ENCODE results near the gene RIMBP2. TPM values are rescaled to one million over a fixed set of nuclear protein-coding genes. Genes with fewer than 3 reads are reported as not detected.

Gene RIMBP2
- total and polyA plus RNA-seq, 2 experiments from 2014 or later = not detected

DNA sequence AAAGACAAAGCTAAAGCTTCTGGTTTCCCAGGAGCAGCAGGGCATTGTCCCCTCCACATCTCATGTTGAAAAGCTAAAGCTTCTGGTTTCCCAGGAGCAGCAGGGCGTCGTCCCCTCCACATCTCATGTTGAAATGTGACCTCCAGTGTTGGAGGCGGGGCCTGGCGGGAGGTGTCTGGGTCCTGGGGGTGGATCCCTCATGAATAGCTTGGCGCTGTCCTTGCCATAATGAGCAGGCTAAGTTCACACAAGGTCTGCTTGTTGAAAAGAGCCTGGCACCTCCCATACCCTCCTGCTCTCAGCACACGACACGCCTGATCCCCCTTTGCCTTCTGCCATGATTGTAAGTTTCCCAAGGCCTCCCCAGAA lies 254.7 kb downstream of the RIMBP2 start:
- H4K20me1 ChIP-seq (ENCODE audit: insufficient read depth) = no peaks in the 10 kb centered on the region
- 42 to 52% methylated on average over 7 of the region's 7 CpGs for WGBS, 2 experiments (ENCODE audit: low coverage in 1 of 2, low lambda C conversion rate in 2 of 2, missing lambda C conversion rate in 2 of 2)
- no peaks in the 10 kb centered on the region for H3K36me3 ChIP-seq (ENCODE audit: low read depth)
- H3K27me3 ChIP-seq (replicated peaks; ENCODE audit: insufficient read depth) = no peaks in the 10 kb centered on the region
- H2AFZ ChIP-seq = no peak overlapping the region
- no peak for DNase-seq
- in situ Hi-C loops (cut with MboI) = no loop called here
- H3K9ac ChIP-seq = no peak overlapping the region
- H3K27ac ChIP-seq = no peak overlapping the region
- no peaks in the 10 kb centered on the region for H3K9me3 ChIP-seq (ENCODE audit: low read depth)
- TF ChIP-seq EZH2 (IDR thresholded peaks at IDR 0.05; ENCODE audit: insufficient read depth, poor library complexity, severe bottlenecking) (no peak), EZH2phosphoT487 (IDR thresholded peaks at IDR 0.05; ENCODE audit: insufficient read depth, low read depth) (no peak)
- no peaks in the 10 kb centered on the region for H3K79me2 ChIP-seq (ENCODE audit: insufficient read depth)
- H3F3A ChIP-seq (ENCODE audit: insufficient read depth) = no peaks in the 10 kb centered on the region
- H3K4me2 ChIP-seq (ENCODE audit: unreplicated experiment) = no peak overlapping the region
- no peaks in the 10 kb centered on the region for H3K4me1 ChIP-seq (ENCODE audit: insufficient read depth)
- H3K9me2 ChIP-seq (ENCODE audit: insufficient read depth) = no peaks in the 10 kb centered on the region
- no peak overlapping the region for H3K4me3 ChIP-seq

DNA sequence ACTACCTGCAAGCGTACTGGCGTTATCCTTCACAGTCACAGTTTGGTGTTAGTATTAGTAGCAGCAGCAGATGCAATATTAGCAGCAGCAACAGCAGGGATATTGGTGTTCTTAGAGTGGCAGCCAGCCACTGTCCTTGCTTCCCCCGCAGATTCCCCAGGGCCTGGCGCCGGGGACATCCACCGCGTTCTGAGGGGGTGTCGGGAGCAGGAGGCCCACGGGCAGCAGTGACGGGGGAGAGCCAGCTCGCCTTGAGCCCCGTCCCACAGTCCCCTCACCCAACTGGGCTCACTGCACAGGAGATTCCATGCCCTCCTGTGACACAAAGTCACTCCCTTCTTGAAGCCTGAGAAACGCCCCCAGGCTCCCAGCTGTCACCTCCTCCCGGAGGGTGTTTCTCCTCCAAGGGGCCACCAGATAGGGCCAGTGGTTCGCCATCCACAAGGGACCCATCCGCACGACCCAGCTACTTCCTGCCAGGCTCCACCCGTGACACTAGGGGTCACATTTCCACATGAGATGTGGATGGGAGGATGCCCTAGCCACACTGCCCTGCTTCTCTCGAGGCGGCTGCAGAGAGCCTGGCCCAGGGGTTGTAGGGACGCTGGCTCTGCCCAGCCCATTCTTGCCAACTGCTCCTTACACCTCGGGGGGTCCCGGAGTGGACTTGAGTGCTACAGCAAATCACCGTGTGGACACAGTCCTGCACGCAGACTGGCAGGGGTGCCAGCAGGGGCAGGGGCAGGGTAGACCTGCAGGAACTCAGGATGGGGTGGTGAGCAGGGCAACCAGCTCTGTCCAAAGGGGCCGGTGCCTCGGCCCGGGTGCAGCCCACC lies 255.3 kb downstream of the RIMBP2 start:
- H2AFZ ChIP-seq = no peak overlapping the region
- H3K27ac ChIP-seq = no peak overlapping the region
- DNase-seq = no peak
- H4K20me1 ChIP-seq (ENCODE audit: insufficient read depth) = no peaks in the 10 kb centered on the region
- H3K9ac ChIP-seq = no peak overlapping the region
- no peaks in the 10 kb centered on the region for H3K4me1 ChIP-seq (ENCODE audit: insufficient read depth)
- H3K9me3 ChIP-seq (ENCODE audit: low read depth) = no peaks in the 10 kb centered on the region
- H3K27me3 ChIP-seq (replicated peaks; ENCODE audit: insufficient read depth) = no peaks in the 10 kb centered on the region
- in situ Hi-C loops (cut with MboI) = no loop called here
- no peaks in the 10 kb centered on the region for H3K36me3 ChIP-seq (ENCODE audit: low read depth)
- 60% methylated on average over 25 to 28 of the region's 28 CpGs for WGBS, 2 experiments (ENCODE audit: low coverage in 1 of 2, low lambda C conversion rate in 2 of 2, missing lambda C conversion rate in 2 of 2)
- H3K9me2 ChIP-seq (ENCODE audit: insufficient read depth) = no peaks in the 10 kb centered on the region
- H3F3A ChIP-seq (ENCODE audit: insufficient read depth) = no peaks in the 10 kb centered on the region
- H3K4me3 ChIP-seq = no peak overlapping the region
- no peak overlapping the region for H3K4me2 ChIP-seq (ENCODE audit: unreplicated experiment)
- TF ChIP-seq EZH2 (IDR thresholded peaks at IDR 0.05; ENCODE audit: insufficient read depth, poor library complexity, severe bottlenecking) (no peak), EZH2phosphoT487 (IDR thresholded peaks at IDR 0.05; ENCODE audit: insufficient read depth, low read depth) (no peak)
- H3K79me2 ChIP-seq (ENCODE audit: insufficient read depth) = no peaks in the 10 kb centered on the region

DNA sequence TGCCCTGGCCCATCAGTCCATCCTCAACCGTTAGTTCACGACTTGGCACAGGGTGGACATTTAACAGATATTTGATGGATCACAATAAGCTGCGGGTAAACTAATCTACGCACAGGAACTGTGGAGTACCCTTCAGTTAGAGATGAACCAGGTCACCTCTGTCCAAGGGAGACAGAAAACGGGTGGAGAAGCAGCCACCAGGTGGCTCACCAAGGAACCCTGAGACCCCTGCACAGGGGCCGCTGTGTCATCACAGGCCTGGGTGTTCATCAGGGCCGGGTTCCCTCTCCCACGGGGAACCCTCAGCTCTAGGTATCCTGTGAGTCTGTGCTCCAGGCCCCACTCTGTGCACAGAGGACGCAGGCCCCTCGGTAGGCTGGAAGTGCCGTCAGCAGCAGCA lies 256.2 kb downstream of the RIMBP2 start:
- 58 to 61% methylated on average over 11 of the region's 11 CpGs for WGBS, 2 experiments (ENCODE audit: low coverage in 1 of 2, low lambda C conversion rate in 2 of 2, missing lambda C conversion rate in 2 of 2)
- no peaks in the 10 kb centered on the region for H3K79me2 ChIP-seq (ENCODE audit: insufficient read depth)
- H3K36me3 ChIP-seq (ENCODE audit: low read depth) = no peaks in the 10 kb centered on the region
- no peak overlapping the region for H3K4me3 ChIP-seq
- H3F3A ChIP-seq (ENCODE audit: insufficient read depth) = no peaks in the 10 kb centered on the region
- no peak for TF ChIP-seq EZH2 (IDR thresholded peaks at IDR 0.05; ENCODE audit: insufficient read depth, poor library complexity, severe bottlenecking)
- H3K4me2 ChIP-seq (ENCODE audit: unreplicated experiment) = no peak overlapping the region
- in situ Hi-C loops (cut with MboI) = no loop called here
- no peak overlapping the region for H2AFZ ChIP-seq
- no peaks in the 10 kb centered on the region for H4K20me1 ChIP-seq (ENCODE audit: insufficient read depth)
- H3K27ac ChIP-seq = no peak overlapping the region
- no peaks in the 10 kb centered on the region for H3K9me2 ChIP-seq (ENCODE audit: insufficient read depth)
- H3K27me3 ChIP-seq (replicated peaks; ENCODE audit: insufficient read depth) = no peaks in the 10 kb centered on the region
- no peaks in the 10 kb centered on the region for H3K9me3 ChIP-seq (ENCODE audit: low read depth)
- H3K9ac ChIP-seq = no peak overlapping the region
- H3K4me1 ChIP-seq (ENCODE audit: insufficient read depth) = no peaks in the 10 kb centered on the region
- no peak for DNase-seq

DNA sequence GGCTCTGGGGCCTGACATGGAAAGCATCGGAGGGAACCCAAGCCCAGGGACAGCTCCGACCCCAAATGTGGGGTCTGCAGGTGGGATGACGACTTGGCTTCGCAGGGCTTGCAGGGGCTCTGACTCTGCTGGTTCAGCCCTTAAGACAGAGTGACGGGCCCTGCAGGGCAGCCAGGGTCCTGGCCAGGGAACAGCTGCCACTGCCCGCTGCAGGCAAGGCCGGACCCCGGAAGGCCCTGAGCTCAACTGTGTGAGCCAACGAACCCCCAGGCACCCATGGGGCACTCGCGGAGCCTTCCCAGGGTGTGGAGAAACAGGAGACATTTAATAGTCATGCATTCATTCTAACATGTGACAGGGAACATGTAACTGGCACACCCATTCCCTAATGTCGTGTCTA lies 257.8 kb downstream of the RIMBP2 start:
- Histone ChIP-seq H2AFZ (no peak overlapping the region), H3K36me3 (ENCODE audit: low read depth) (no peaks in the 10 kb centered on the region), H3K4me3 (no peak overlapping the region), H3K27me3 (replicated peaks; ENCODE audit: insufficient read depth) (no peaks in the 10 kb centered on the region), H3K27ac (no peak overlapping the region), H3K9me3 (ENCODE audit: low read depth) (no peaks in the 10 kb centered on the region), H3K9me2 (ENCODE audit: insufficient read depth) (no peaks in the 10 kb centered on the region), H3F3A (ENCODE audit: insufficient read depth) (no peaks in the 10 kb centered on the region), H3K4me2 (ENCODE audit: unreplicated experiment) (no peak overlapping the region), H4K20me1 (ENCODE audit: insufficient read depth) (no peaks in the 10 kb centered on the region), H3K79me2 (ENCODE audit: insufficient read depth) (no peaks in the 10 kb centered on the region), H3K4me1 (ENCODE audit: insufficient read depth) (no peaks in the 10 kb centered on the region), H3K9ac (no peak overlapping the region)
- WGBS, 2 experiments (ENCODE audit: low coverage in 1 of 2, low lambda C conversion rate in 2 of 2, missing lambda C conversion rate in 2 of 2) = 46 to 47% methylated on average over 12 of the region's 12 CpGs
- no peak for DNase-seq
- in situ Hi-C loops (cut with MboI) = no loop called here
- no peak for TF ChIP-seq EZH2phosphoT487 (IDR thresholded peaks at IDR 0.05; ENCODE audit: insufficient read depth, low read depth)
- TF ChIP-seq EZH2 (IDR thresholded peaks at IDR 0.05; ENCODE audit: insufficient read depth, poor library complexity, severe bottlenecking) = no peak
